Frontal cortex (tissue), 4 donors: ENCODE data around the gene TMEM205. TPM values are rescaled to one million over a fixed set of nuclear protein-coding genes. Genes with fewer than 3 reads are reported as not detected.
"Not testable (repeated sequence)": the region's sequence is repeated elsewhere in the genome, so short reads cannot be mapped to it uniquely, and the experiment has no call there.

Experiments
- DNase-seq, 2 donors: peaks; one replicate each; pipeline ENCODE4 v3.0.0; 2012; ENCODE audit warnings: low spot score in 2 of 2
- FAIRE-seq: peaks from 2 replicates; lab custom pipeline; 2012; peaks lifted over from hg19 to GRCh38; lab: Jason Lieb, UNC
- total RNA-seq: library from RNA; depleted of rRNA; stranded (reverse); fragments of >200 nt; gene quantifications from one replicate; pipeline ENCODE4 v1.2.3, GENCODE V29; 2014
- donor health status: control.
- donor health status: control.
- donor health status: control.

Gene TMEM205
- total RNA-seq, 1 donor from 2014 or later, result 27.7 TPM

DNA sequence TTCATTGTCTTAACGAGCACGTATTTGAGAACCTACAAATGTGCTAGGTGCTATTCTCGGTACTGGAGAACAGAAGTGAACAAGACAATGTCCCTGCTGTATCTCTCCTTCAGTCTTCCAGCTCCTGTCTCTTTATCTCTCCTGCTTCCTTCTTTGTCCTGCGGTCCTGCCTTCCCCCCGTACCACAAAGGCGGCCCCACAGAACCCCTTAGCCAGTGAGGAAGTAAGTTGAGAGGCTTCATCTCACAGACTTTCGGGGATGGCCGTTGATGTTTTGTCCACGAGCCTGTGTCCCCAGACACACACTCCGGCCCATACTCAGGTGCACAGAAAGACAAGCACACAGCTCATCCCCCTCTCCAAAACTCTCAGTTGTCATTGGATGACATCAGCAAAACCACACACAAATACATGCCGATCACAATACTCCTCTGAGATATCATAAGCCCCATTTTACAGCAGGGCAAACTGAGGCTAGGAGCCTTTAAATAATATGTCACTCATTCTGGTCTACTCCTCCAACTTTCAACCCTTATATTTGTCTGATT, 27.9 kb upstream of the TMEM205 start:
- no peak for FAIRE-seq
- DNase-seq, result no peak

- DNase-seq (peak in 1 of 2 donors; percentile 73), FAIRE-seq (no peak)
Observed at GRCh38 chr19:11373166-11373884, 27.3 kb upstream of the TMEM205 start.

DNA sequence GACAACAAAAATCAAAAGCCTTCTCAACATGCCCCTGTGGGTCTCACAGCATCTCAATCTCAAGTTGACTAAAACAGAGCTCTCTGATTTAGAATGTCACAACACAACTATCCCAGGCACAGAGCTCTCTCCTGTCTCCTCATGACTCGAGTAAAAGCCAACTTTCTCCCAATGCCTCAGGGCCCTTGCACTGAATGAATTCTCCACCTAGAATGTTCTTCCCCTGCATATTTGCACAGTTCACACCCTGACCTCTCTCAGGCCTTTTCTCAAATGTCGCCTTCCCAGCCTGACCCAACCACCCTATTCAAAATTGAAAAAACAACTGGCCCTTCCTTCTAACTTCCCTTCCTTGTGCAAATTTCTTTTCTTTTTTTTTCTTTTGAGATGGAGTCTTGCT, 24.7 kb upstream of the TMEM205 start:
- FAIRE-seq (no peak), DNase-seq (no peak)

DNA sequence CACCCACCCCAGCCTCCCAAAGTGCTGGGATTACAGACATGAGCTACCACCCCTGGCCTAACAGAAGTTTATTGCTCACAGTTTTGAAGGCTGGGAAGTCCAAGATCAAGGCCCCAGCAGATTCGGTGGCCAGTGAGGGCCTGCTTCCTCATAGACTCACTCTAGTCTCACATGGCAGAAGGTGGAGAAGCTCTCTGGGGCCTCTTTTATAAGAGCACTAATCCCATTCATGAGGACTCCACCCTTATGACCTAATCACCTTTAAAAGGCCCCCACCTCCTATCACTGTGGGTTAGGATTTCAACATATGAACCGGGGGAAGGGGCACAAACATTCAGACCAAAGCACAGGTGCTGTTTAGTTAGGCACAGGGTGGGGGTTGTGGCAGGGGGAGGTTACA, 21.5 kb upstream of the TMEM205 start:
- FAIRE-seq, result no peak
- no peak for DNase-seq

GRCh38 chr19:11365557-11366117, 19.6 kb upstream of the TMEM205 start:
- DNase-seq, result no peak

GRCh38 chr19:11364935-11365334, 18.9 kb upstream of the TMEM205 start:
- DNase-seq (no peak), FAIRE-seq (no peak)

More at GRCh38 chr19:11365557-11366117, 19.6 kb upstream of the TMEM205 start:
- no peak for FAIRE-seq

GRCh38 chr19:11364296-11364904, 18.3 kb upstream of the TMEM205 start:
- FAIRE-seq, result no peak
- DNase-seq, result no peak

DNA sequence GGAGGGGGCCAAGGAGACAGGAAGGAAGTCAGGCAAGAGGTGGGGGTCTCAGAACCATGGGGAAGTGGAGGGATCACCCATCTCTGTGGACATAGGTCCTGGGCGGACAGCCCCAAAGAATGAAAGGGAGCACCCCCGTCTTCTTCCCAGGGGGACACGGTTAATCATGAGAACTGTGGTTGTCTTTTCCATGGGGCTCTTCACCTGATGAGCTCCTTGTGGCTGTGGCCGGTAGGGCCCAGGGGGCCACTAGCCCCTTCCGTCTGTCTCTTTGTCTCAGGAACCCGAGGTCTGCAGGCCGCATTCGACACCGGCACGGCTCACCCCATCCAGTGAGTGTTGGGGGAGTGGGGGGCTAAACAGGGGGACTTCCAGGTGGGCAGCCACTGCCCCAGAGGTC, 17.8 kb upstream of the TMEM205 start:
- FAIRE-seq (no peak), DNase-seq (no peak)

DNA sequence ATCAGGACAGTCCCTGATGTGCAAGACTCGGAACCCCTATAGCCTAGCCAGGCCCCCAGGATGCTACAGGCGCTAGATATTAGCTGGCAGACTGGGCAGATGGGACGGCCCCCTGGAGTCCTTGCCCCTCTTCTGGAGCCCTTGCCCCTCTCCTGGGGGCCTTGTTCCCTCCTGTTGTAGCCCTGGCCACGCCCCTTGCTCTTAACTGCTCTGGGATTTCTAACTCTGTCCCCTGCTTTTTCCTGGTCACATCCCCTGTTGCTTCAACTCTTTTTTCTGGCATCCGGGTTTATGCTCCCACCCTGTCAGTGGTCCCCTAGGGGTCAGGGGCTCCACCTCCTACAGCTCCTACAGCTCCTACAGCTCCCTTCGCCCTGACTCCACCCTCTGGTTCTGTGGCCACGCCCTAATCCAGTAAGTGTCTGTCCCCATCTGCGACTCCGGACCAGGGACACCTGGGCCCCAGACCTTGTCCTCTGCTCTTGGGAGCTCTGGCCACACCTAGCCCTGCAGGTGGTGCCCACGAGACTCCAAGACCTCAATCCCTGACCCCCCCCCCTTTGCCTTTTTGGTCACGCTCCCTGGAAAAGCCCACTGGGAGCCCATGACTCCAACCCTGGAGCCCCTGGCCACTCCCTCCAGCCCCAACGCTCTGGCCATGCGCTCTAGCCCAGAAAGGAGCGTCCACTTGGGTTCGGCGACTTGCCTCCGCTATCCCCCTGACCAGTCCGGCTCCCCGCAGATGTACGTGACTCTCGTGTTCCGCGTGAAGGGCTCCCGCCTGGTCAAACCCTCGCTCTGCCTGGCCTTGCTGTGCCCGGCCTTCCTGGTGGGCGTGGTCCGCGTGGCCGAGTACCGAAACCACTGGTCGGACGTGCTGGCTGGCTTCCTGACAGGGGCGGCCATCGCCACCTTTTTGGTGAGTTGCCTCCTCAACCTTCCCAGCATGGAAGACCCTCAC, 16.0 kb upstream of the TMEM205 start:
- FAIRE-seq, result no peak

GRCh38 chr19:11361037-11361770, 15.1 kb upstream of the TMEM205 start:
- no peak for FAIRE-seq
- DNase-seq, result no peak

More for the DNA sequence above, 16.0 kb upstream of the TMEM205 start:
- DNase-seq, result no peak

DNA sequence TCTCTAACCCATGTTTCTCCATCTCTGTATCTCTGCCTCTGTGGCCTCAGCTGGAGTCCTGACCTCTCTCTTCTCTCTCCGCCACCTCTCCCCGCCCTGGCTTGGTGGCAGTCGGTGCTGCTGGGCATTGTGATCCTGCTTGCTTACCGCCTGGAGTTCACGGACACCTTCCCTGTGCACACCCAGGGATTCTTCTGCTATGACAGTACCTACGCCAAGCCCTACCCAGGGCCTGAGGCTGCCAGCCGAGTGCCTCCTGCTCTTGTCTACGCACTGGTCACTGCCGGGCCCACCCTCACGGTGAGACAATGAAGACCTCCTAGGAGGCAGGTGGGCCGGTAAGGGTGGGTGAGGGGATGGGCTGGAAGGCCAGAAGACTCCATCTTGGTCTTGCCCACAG, 13.4 kb upstream of the TMEM205 start:
- FAIRE-seq (no peak), DNase-seq (no peak)

GRCh38 chr19:11356676-11357550, 10.8 kb upstream of the TMEM205 start:
- FAIRE-seq (no peak), DNase-seq (no peak)

DNA sequence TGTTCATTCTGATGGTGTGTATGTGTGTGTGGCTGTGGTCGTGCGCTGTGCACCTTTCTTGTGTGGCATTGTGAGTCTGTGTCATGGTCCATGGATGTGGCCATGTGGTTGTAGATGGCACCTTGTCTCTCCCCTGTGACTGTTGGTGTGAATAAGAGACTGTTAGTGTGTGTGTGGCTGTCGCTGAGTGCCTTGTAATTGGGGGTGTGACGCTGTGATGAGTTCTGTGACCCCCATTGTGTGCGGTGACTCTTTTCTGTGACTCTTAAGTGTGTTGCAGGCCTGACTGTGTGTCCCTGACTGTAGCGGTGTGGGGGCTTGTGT, 10.0 kb upstream of the TMEM205 start:
- FAIRE-seq, result no peak
- no peak for DNase-seq

- peak; percentile 85 to 97 for DNase-seq
- FAIRE-seq, result no peak
Observed at GRCh38 chr19:11355160-11356073, 9.3 kb upstream of the TMEM205 start, which contains the start of gene PLPPR2. TSS of gene PLPPR2 (plus strand) at chr19:11355432. CDS start at chr19:11357674, 2,242 bp downstream.

GRCh38 chr19:11354102-11354501, 8.0 kb upstream of the TMEM205 start:
- not testable (repeated sequence) for FAIRE-seq, DNase-seq

GRCh38 chr19:11349171-11349570, 3.1 kb upstream of the TMEM205 start:
- FAIRE-seq (no peak), DNase-seq (no peak)

GRCh38 chr19:11347546-11348039, 1.5 kb upstream of the TMEM205 start:
- FAIRE-seq (no peak), DNase-seq (no peak)
